Measurements from ENCODE around the gene DLGAP1.

The DLGAP1 gene

DNA sequence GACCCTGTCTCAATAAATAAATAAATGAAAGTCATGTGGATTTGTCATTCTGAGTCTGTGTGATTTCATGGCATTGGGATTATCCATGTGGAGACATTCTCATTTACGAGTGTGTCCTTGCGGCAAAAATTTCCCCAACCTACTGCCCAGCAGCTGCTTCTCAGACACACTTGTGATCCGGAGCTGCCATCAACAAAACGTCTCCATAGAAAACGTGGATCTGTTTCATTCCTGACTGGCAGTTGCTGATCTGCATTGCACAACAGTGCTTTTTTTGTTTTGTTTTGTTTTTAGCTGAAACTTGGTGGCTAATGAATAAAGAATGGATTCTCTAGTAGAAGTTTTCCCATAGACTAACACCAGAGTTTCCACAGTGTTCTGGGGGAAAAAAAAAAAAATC, 930.4 kb downstream of the DLGAP1 start:
- TF ChIP-seq ZBTB7A (IDR thresholded peaks at IDR 0.05; ENCODE audit: low read depth) = no peak
- no peak for TF ChIP-seq CREB1 (IDR thresholded peaks at IDR 0.05; ENCODE audit: low read depth)
- TF ChIP-seq USF1 (IDR thresholded peaks at IDR 0.05) = no peak

GRCh38 chr18:3520230-3521085, 934.6 kb downstream of the DLGAP1 start:
- TF ChIP-seq MAX (IDR thresholded peaks at IDR 0.05) = no peak
- TF ChIP-seq RAD21 (IDR thresholded peaks at IDR 0.05; ENCODE audit: low read depth) = no peak
- no peak for TF ChIP-seq YY1 (IDR thresholded peaks at IDR 0.05; ENCODE audit: low read depth)
- TF ChIP-seq EP300 (IDR thresholded peaks at IDR 0.05; ENCODE audit: borderline replicate concordance) = no peak
- TF ChIP-seq FOXM1 (IDR thresholded peaks at IDR 0.05; ENCODE audit: borderline replicate concordance, low read depth) = no peak
- TF ChIP-seq CREB1 (IDR thresholded peaks at IDR 0.05; ENCODE audit: low read depth) = no peak
- TF ChIP-seq REST (IDR thresholded peaks at IDR 0.05; ENCODE audit: low read depth) = no peak
- no peak for TF ChIP-seq TCF12 (IDR thresholded peaks at IDR 0.05; ENCODE audit: low read depth)
- TF ChIP-seq NFIC (IDR thresholded peaks at IDR 0.05) = no peak
- no peak for TF ChIP-seq TAF1 (IDR thresholded peaks at IDR 0.05; ENCODE audit: low read depth)
- no peak for TF ChIP-seq ZBTB7A (IDR thresholded peaks at IDR 0.05; ENCODE audit: low read depth)
- TF ChIP-seq TEAD4 (IDR thresholded peaks at IDR 0.05) = no peak
- TF ChIP-seq CEBPB (IDR thresholded peaks at IDR 0.05) = no peak
- no peak for TF ChIP-seq USF1 (IDR thresholded peaks at IDR 0.05)
- TF ChIP-seq EGR1 (IDR thresholded peaks at IDR 0.05) = no peak

- no peak for TF ChIP-seq TAF1 (IDR thresholded peaks at IDR 0.05; ENCODE audit: low read depth)
- TF ChIP-seq CEBPB (IDR thresholded peaks at IDR 0.05) = no peak
- no peak for TF ChIP-seq YY1 (IDR thresholded peaks at IDR 0.05; ENCODE audit: low read depth)
- no peak for TF ChIP-seq NFIC (IDR thresholded peaks at IDR 0.05)
- TF ChIP-seq RAD21 (IDR thresholded peaks at IDR 0.05; ENCODE audit: low read depth) = no peak
- TF ChIP-seq USF1 (IDR thresholded peaks at IDR 0.05) = no peak
- TF ChIP-seq REST (IDR thresholded peaks at IDR 0.05; ENCODE audit: low read depth) = no peak
- no peak for TF ChIP-seq EP300 (IDR thresholded peaks at IDR 0.05; ENCODE audit: borderline replicate concordance)
- TF ChIP-seq ZBTB7A (IDR thresholded peaks at IDR 0.05; ENCODE audit: low read depth) = no peak
- TF ChIP-seq EGR1 (IDR thresholded peaks at IDR 0.05) = no peak
- TF ChIP-seq FOXM1 (IDR thresholded peaks at IDR 0.05; ENCODE audit: borderline replicate concordance, low read depth) = no peak
- no peak for TF ChIP-seq CREB1 (IDR thresholded peaks at IDR 0.05; ENCODE audit: low read depth)
- TF ChIP-seq TCF12 (IDR thresholded peaks at IDR 0.05; ENCODE audit: low read depth) = no peak
- no peak for TF ChIP-seq MAX (IDR thresholded peaks at IDR 0.05)
- no peak for TF ChIP-seq TEAD4 (IDR thresholded peaks at IDR 0.05)
Observed at GRCh38 chr18:3514312-3515216, 940.5 kb downstream of the DLGAP1 start.

GRCh38 chr18:3513481-3513880, 941.6 kb downstream of the DLGAP1 start:
- TF ChIP-seq RAD21 (IDR thresholded peaks at IDR 0.05; ENCODE audit: low read depth) (no peak), TCF12 (IDR thresholded peaks at IDR 0.05; ENCODE audit: low read depth) (no peak), ZBTB7A (IDR thresholded peaks at IDR 0.05; ENCODE audit: low read depth) (no peak), YY1 (IDR thresholded peaks at IDR 0.05; ENCODE audit: low read depth) (no peak), REST (IDR thresholded peaks at IDR 0.05; ENCODE audit: low read depth) (no peak)

All from Ishikawa (cell line).